Lung (tissue), 12 donors: ENCODE measurements around the gene KSR1. TPM values are rescaled to one million over a fixed set of nuclear protein-coding genes. Genes with fewer than 3 reads are reported as not detected.
"Not testable (repeated sequence)": the region's sequence is repeated elsewhere in the genome, so short reads cannot be mapped to it uniquely, and the experiment has no call there.

Experiments used
- ATAC-seq: fragments of 200-7000 bp; cut with Tn5 transposase; one replicate; pipeline ENCODE4 v1.9.1; 2020; ENCODE audit warnings: moderate number of reproducible peaks; ENCODE audit not compliant: insufficient read depth, low FRiP score
- DNase-seq, 3 donors: peaks; one replicate each; pipeline ENCODE4 v3.0.0-alpha.2; 2013 to 2017
- H3K27ac ChIP-seq, 2 donors: one replicate each; pipeline ENCODE4 v1.5.1; 2013; ENCODE audit warnings: mild to moderate bottlenecking in 2 of 2, moderate library complexity in 2 of 2, control low read depth in 1 of 2, inconsistent platforms in 1 of 2, low read depth in 1 of 2, low read length in 1 of 2
- H3K27me3 ChIP-seq, 3 donors: one replicate each; pipeline ENCODE4 v1.5.1; 2013; ENCODE audit warnings: low read length in 2 of 3; ENCODE audit not compliant: control insufficient read depth in 3 of 3, insufficient read depth in 3 of 3
- H3K36me3 ChIP-seq, 4 donors: one replicate each; pipeline ENCODE4 v1.5.1; 2013; ENCODE audit warnings: low read length in 4 of 4, mild to moderate bottlenecking in 1 of 4, moderate library complexity in 1 of 4; ENCODE audit not compliant: control insufficient read depth in 4 of 4, insufficient read depth in 4 of 4
- H3K4me1 ChIP-seq, 5 donors: one replicate each; pipeline ENCODE4 v1.5.1; 2013; ENCODE audit warnings: low read length in 5 of 5, mild to moderate bottlenecking in 2 of 5, moderate library complexity in 1 of 5; ENCODE audit not compliant: control insufficient read depth in 5 of 5, insufficient read depth in 5 of 5
- H3K4me3 ChIP-seq: one replicate; pipeline ENCODE4 v1.5.1; 2013; ENCODE audit warnings: mild to moderate bottlenecking, control low read depth, moderate library complexity
- H3K9ac ChIP-seq, 2 donors: one replicate each; pipeline ENCODE4 v1.5.1; 2013; ENCODE audit warnings: low read length in 2 of 2, control low read depth in 1 of 2; ENCODE audit not compliant: insufficient read depth in 1 of 2
- H3K9me3 ChIP-seq, 4 donors: one replicate each; pipeline ENCODE4 v1.5.1; 2013; ENCODE audit warnings: low read length in 3 of 4, mild to moderate bottlenecking in 1 of 4, moderate library complexity in 1 of 4; ENCODE audit not compliant: control insufficient read depth in 4 of 4, insufficient read depth in 3 of 4
- WGBS, 2 donors: extraction: QIAGEN DNeasy Blood & Tissue Kit; methylation state at CpG; one replicate each; pipeline ENCODE4 v1.1.7; 2013; 5-methylcytosine and 5-hydroxymethylcytosine counted together
- polyA plus RNA-seq, 2 donors: library from polyadenylated mRNA; stranded (reverse); fragments of 200-250 nt; gene quantifications; one replicate each; pipeline ENCODE4 v1.2.1, GENCODE V29; 2013
- total RNA-seq, 2 donors: library from RNA; depleted of rRNA in 1 of 2; stranded (reverse); fragments of >200 nt in 1 of 2; gene quantifications; one replicate each; pipeline ENCODE4 v1.2.1, GENCODE V29; 2014 to 2021
- TF ChIP-seq, protein P1 (sequence below): IDR thresholded peaks from 2 replicates; pipeline ENCODE4 v1.5.1; 2012; ENCODE audit warnings: mild to moderate bottlenecking; ENCODE audit errors: control extremely low read depth, extremely low read depth
- donor health status: control.
- donor health status: control.
- donor health status: Bipolar disorder and iron deficiency.
- donor health status: healthy.
- donor health status: DM: yes; HTN: yes; CAD: no.

The KSR1 gene
- total and polyA plus RNA-seq, 4 donors, result 26.8 to 70.0 (median 42.3) TPM

DNA sequence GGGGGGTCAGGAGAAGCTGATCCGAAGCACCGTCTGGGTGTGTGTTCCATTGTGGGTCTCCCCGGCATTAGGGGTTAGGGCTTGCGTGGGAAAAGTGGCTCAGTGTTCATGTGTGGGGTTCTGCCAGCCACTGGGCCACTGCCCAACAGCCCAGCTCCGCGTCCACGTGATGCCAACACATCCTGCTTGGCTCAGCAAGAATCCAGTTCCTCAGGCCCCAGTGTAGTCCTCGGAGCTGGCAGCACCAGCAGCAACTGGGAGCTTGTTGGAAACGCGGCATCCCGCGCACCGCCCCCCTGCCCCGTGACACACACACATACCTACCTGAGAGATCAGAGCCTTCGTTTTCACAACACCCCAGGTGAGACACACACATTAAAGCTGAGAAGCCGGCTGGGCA lies 193.7 kb downstream of the KSR1 start:
- no peak for ATAC-seq
- no peak overlapping the region for H3K27ac ChIP-seq

GRCh38 chr17:27650836-27651235 lies 194.6 kb downstream of the KSR1 start:
- Histone ChIP-seq H3K36me3 (peaks cover 0 to 10% (median 0%) of the 10 kb centered on the region in 4 donors), H3K9ac (no peak overlapping the region), H3K4me1 (peaks cover 0 to 1% (median 0%) of the 10 kb centered on the region in 5 donors), H3K9me3 (no peaks in the 10 kb centered on the region), H3K27me3 (no peaks in the 10 kb centered on the region), H3K27ac (no peak overlapping the region), H3K4me3 (no peak overlapping the region)
- ATAC-seq, result no peak
- 81 to 93% methylated on average over 11 of the region's 11 CpGs for WGBS, 2 donors
- TF ChIP-seq, protein P1, sequence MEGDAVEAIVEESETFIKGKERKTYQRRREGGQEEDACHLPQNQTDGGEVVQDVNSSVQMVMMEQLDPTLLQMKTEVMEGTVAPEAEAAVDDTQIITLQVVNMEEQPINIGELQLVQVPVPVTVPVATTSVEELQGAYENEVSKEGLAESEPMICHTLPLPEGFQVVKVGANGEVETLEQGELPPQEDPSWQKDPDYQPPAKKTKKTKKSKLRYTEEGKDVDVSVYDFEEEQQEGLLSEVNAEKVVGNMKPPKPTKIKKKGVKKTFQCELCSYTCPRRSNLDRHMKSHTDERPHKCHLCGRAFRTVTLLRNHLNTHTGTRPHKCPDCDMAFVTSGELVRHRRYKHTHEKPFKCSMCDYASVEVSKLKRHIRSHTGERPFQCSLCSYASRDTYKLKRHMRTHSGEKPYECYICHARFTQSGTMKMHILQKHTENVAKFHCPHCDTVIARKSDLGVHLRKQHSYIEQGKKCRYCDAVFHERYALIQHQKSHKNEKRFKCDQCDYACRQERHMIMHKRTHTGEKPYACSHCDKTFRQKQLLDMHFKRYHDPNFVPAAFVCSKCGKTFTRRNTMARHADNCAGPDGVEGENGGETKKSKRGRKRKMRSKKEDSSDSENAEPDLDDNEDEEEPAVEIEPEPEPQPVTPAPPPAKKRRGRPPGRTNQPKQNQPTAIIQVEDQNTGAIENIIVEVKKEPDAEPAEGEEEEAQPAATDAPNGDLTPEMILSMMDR, result no peak
- DNase-seq, result no peak

More for the DNA sequence above, 193.7 kb downstream of the KSR1 start:
- WGBS, 2 donors, result 85% methylated on average over 16 of the region's 16 CpGs
- no peaks in the 10 kb centered on the region for H3K9me3 ChIP-seq
- TF ChIP-seq, protein P1, result no peak
- H3K27me3 ChIP-seq, result no peaks in the 10 kb centered on the region
- peaks cover 0 to 1% (median 0%) of the 10 kb centered on the region in 5 donors for H3K4me1 ChIP-seq
- DNase-seq, result no peak
- no peak overlapping the region for H3K4me3 ChIP-seq
- H3K9ac ChIP-seq, result no peak overlapping the region
- H3K36me3 ChIP-seq, result peaks cover 0 to 10% (median 0%) of the 10 kb centered on the region in 4 donors

GRCh38 chr17:27651411-27652345 lies 195.4 kb downstream of the KSR1 start:
- H3K4me1 ChIP-seq, result peaks cover 0 to 1% (median 0%) of the 10 kb centered on the region in 5 donors

DNA sequence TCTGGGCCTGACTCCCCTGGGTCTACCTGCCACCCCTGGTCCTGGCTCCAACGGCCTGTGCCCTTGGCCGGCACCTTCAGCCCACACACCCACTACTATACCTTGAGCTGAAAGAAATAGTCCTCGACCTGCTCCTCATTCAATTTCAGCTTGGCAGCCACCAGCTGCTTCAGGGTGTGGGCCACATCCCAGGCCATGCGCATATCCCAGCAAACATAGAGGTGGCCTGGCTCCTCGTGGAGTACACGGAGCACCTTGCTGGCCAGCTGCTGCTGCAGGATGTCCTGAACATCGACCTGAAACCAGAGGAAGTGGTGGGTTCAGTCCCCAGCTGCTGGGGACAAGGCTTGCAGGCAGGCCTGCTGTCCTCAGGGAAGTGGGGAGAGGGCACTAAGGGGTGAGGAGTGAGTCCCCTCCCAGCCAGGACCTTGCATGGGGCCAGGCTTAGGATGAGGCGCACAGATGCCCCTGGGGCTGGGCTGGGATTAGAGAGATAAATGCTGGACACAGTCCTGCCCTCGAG lies 197.3 kb downstream of the KSR1 start:
- not testable (repeated sequence) for H3K4me3 ChIP-seq, H3K27ac ChIP-seq, ATAC-seq, H3K4me1 ChIP-seq, H3K9me3 ChIP-seq, H3K27me3 ChIP-seq, H3K36me3 ChIP-seq, H3K9ac ChIP-seq, DNase-seq
- 78 to 80% methylated on average over 8 to 9 of the region's 9 CpGs for WGBS, 2 donors

More at GRCh38 chr17:27651411-27652345, 195.4 kb downstream of the KSR1 start:
- Histone ChIP-seq H3K27me3 (no peaks in the 10 kb centered on the region), H3K4me3 (no peak overlapping the region), H3K27ac (no peak overlapping the region), H3K9me3 (no peaks in the 10 kb centered on the region), H3K36me3 (peaks cover 0 to 10% (median 0%) of the 10 kb centered on the region in 4 donors), H3K9ac (no peak overlapping the region)
- 49 to 53% methylated on average over 16 of the region's 16 CpGs for WGBS, 2 donors
- TF ChIP-seq, protein P1, result peak; percentile 67
- ATAC-seq (peak; percentile 63), DNase-seq (peak; percentile 42 to 61 (median 53))
